HG03575 (cell line): ENCODE results near the gene MDK.

Experiments used
- ATAC-seq: cut with Tn5 transposase; IDR thresholded peaks from one replicate; pipeline ENCODE4 v1.9.1; 2021; ENCODE audit not compliant: unreplicated experiment, insufficient number of reproducible peaks, low FRiP score; ENCODE audit errors: extremely low read depth

The MDK gene

DNA sequence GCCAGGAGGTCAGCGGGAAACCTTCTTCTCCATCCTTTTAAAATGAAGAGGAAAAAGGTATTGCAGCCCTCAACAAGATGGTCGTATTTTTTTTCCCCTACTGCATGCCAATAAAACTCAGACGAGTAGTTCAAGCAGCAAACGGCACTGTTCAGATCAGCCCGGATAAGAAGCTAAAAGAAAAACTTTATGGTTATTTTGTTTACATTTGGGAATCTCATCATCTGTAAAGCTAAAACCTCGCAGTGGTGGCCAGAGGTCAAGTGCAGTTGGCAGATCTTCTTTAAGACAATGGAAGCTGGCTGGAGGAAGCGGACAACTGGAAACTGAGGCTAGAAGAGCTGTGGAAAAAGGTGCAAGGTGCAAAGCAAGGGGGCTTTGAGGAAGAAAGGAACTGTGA is 41.1 kb downstream of the MDK start:
- no peak for ATAC-seq

DNA sequence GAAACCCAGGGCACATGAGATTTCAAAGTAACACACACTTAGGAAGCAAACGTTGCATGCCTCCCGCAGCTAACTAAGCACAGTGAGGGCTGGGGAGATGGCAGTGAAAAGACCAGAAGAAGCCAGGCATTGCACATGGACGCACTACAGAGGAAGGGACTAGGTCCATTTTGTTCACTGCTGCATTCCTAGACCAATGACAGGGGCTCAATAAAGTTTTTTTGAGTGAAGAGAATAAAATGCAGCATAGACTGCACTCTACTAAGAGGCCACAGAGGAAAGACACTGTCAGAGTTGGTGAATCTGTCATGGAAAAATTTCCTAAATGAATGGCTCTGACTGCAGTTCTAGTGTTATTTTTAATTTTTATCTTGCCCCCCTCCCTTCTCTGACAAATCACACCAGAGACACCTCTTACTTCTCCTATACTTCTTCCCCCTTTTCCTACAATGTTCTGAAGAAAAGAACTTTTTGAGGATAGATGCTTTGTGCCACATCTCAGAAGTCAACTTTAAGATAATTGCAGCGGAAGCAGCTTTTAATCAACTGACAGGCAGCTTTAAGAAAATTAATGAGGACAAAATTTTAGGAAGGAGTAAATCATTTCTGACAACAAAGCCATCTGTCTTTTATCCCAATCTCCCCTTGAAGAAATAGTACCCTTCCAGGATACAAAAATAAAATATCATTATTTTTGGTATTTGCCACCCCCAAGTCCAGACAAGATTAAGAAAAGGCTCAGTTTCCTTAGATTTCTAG is 44.9 kb downstream of the MDK start:
- no peak for ATAC-seq

DNA sequence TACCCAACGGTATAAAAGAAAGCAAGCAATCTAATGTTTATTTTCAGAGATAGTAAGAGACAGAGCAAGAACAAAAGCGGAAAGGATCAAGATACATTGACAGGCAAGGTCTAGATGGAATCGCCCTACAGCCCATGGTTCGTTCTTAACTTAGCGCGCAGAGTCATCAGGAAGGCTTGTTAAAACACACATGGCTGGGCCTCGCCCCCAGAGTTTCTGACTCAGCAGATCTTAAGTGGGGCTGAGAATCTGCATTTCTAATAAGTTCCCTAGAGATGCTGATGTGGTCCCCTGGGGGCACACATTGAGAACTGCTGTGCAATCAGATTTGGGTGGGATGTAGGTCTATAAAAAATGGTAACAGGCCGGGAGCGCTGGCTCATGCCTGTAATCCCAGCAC is 45.9 kb downstream of the MDK start:
- no peak for ATAC-seq

DNA sequence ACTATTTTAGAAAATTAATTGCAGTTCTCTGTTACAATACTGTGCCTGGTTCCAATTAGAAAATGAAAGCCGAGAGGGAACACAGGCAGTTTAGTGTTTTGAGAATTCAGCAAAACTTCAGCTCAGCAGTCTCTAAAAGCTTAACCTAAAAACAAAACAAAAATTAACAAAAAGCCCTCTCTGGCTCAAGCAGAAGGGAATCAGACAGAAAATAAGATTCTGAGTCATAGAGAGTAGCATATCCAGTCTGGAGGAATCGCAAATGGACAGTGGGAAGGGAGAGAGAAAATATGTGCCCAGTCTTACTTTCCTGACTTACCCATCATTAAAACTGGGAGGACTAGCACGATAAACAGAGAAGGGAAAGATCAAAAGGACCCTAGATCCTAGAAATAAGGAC is 48.2 kb downstream of the MDK start:
- no peak for ATAC-seq

DNA sequence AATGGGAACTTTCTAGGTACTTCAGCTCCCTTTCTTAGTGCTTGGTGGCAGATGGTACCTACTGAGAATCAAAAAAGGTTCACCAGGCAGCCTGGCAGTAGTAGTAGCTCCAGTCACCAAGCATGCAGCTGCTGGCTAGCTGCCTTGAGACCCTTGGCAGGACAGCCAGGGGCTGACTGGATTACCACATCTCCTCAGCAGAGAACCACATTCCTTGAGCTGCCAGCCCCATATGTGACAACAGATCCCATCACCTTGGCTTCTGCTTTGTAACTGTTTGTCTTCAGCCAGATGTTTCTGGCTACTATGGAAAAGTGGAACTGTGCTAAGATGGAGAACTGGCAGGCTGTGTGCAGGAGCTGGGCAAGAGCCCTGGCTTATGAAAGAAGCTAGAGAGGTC is 49.7 kb downstream of the MDK start:
- no peak for ATAC-seq
